Measurements from ENCODE around the gene LRRC71.

DNA sequence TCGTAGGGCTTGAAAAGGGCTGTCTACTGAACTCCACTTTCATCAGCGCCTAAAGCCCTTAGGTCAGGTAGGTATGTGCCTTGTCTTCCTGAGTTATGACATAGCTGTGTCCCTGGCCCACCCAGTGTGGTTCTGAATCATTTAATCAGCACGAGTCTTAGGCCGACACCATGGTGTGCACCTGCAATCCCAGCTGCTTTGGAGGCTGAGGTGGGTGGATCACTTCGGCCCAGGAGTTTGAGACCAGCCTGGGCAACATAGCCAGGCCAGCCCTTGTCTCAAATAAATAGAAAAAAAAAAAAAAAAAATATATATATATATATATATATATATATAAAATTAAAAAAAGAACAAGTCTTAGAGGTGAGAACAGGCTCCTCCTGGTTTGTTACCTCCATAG, 15.8 kb downstream of the LRRC71 start:
- TF ChIP-seq, protein P1, sequence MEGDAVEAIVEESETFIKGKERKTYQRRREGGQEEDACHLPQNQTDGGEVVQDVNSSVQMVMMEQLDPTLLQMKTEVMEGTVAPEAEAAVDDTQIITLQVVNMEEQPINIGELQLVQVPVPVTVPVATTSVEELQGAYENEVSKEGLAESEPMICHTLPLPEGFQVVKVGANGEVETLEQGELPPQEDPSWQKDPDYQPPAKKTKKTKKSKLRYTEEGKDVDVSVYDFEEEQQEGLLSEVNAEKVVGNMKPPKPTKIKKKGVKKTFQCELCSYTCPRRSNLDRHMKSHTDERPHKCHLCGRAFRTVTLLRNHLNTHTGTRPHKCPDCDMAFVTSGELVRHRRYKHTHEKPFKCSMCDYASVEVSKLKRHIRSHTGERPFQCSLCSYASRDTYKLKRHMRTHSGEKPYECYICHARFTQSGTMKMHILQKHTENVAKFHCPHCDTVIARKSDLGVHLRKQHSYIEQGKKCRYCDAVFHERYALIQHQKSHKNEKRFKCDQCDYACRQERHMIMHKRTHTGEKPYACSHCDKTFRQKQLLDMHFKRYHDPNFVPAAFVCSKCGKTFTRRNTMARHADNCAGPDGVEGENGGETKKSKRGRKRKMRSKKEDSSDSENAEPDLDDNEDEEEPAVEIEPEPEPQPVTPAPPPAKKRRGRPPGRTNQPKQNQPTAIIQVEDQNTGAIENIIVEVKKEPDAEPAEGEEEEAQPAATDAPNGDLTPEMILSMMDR (conservative IDR thresholded peaks at IDR 0.05; ENCODE audit: low read depth, low read length) = no peak
- TF ChIP-seq CEBPB (IDR thresholded peaks at IDR 0.05; ENCODE audit: low read depth, low read length) (no peak), FOS (IDR thresholded peaks at IDR 0.05; ENCODE audit: low read depth, low read length) (no peak), POLR2A (IDR thresholded peaks at IDR 0.05; ENCODE audit: low read depth, low read length) (no peak), NFE2L2 (IDR thresholded peaks at IDR 0.05; ENCODE audit: low read depth, low read length) (no peak), RAD21 (IDR thresholded peaks at IDR 0.05; ENCODE audit: low read length) (no peak)

All from IMR-90 (cell line).